ENCODE measurements around the gene DYNC1I1.

The DYNC1I1 gene

GRCh38 chr7:95960706-95961244 is 188.4 kb downstream of the DYNC1I1 start:
- DNase-seq (ENCODE audit: extremely low spot score): no peak
- TF ChIP-seq CTCF (IDR thresholded peaks at IDR 0.05; ENCODE audit: control extremely low read depth, extremely low read depth, low read depth, missing control alignments): no peak
- POLR2A ChIA-PET: no interaction called here
- CTCF ChIA-PET: interaction anchor here (3.0 kb wide), 2 partner anchors 9 to 45 kb away, joined by 10 read pairs; no protein-coding TSS in a partner anchor

- ChIA-PET CTCF (interaction anchor here (3.0 kb wide), 1 partner anchor 11 kb away, joined by 10 read pairs; no protein-coding TSS in a partner anchor), POLR2A (no interaction called here)
- TF ChIP-seq CTCF (IDR thresholded peaks at IDR 0.05; ENCODE audit: control extremely low read depth, extremely low read depth, low read depth, missing control alignments): no peak
- no peak for DNase-seq (ENCODE audit: extremely low spot score)
Measured at GRCh38 chr7:95963446-95963990, 191.2 kb downstream of the DYNC1I1 start.

- DNase-seq (ENCODE audit: extremely low spot score): no peak
- TF ChIP-seq CTCF (IDR thresholded peaks at IDR 0.05; ENCODE audit: control extremely low read depth, extremely low read depth, low read depth, missing control alignments): no peak
- ChIA-PET POLR2A (no interaction called here), CTCF (interaction anchor here (1.4 kb wide), 1 partner anchor 10 kb away, joined by 3 read pairs; no protein-coding TSS in a partner anchor)
Measured at GRCh38 chr7:95971716-95972115, 199.4 kb downstream of the DYNC1I1 start.

- no peak for DNase-seq (ENCODE audit: extremely low spot score)
- POLR2A ChIA-PET: no interaction called here
- TF ChIP-seq CTCF (IDR thresholded peaks at IDR 0.05; ENCODE audit: control extremely low read depth, extremely low read depth, low read depth, missing control alignments): no peak
- CTCF ChIA-PET: no interaction called here
Measured at GRCh38 chr7:95972523-95972922, 200.2 kb downstream of the DYNC1I1 start.

- CTCF ChIA-PET: no interaction called here
- TF ChIP-seq CTCF (IDR thresholded peaks at IDR 0.05; ENCODE audit: control extremely low read depth, extremely low read depth, low read depth, missing control alignments): no peak
- no peak for DNase-seq (ENCODE audit: extremely low spot score)
- POLR2A ChIA-PET: no interaction called here
Measured at GRCh38 chr7:95974108-95974507, 201.8 kb downstream of the DYNC1I1 start.

GRCh38 chr7:95976369-95977060 is 204.2 kb downstream of the DYNC1I1 start:
- ChIA-PET POLR2A (no interaction called here), CTCF (interaction anchor here (0.9 kb wide), 1 partner anchor 11 kb away, joined by 3 read pairs; no protein-coding TSS in a partner anchor)
- no peak for TF ChIP-seq CTCF (IDR thresholded peaks at IDR 0.05; ENCODE audit: control extremely low read depth, extremely low read depth, low read depth, missing control alignments)
- DNase-seq (ENCODE audit: extremely low spot score): no peak

All from GM10248 (cell line).